GM10266 (cell line): ENCODE data around the gene XYLT1.

Experiments
- DNase-seq: peaks from one replicate; pipeline ENCODE4 v3.0.0; 2012; ENCODE audit errors: extremely low spot score
- CTCF ChIP-seq: IDR thresholded peaks from 2 replicates; pipeline ENCODE4 v1.5.1; 2012; ENCODE audit warnings: mild to moderate bottlenecking, low read depth; ENCODE audit not compliant: control insufficient read depth, insufficient read depth; ENCODE audit errors: missing control alignments

The XYLT1 gene

GRCh38 chr16:17061326-17061725 is 409.4 kb downstream of the XYLT1 start:
- TF ChIP-seq CTCF: no peak

GRCh38 chr16:17058471-17058870 is 412.3 kb downstream of the XYLT1 start:
- no peak for DNase-seq
- TF ChIP-seq CTCF: no peak

More at GRCh38 chr16:17061326-17061725, 409.4 kb downstream of the XYLT1 start:
- no peak for DNase-seq

- TF ChIP-seq CTCF: no peak
- DNase-seq: no peak
These were observed 414.1 kb downstream of the XYLT1 start for GRCh38 chr16:17056666-17057065.

GRCh38 chr16:17053536-17054160 is 417.1 kb downstream of the XYLT1 start:
- no peak for DNase-seq
- no peak for TF ChIP-seq CTCF
